ENCODE results near the gene GRK5. TPM values are rescaled to one million over a fixed set of nuclear protein-coding genes. Genes with fewer than 3 reads are reported as not detected.

GRK5 gene
- total RNA-seq, 1 donor from 2014 or later, result 163 TPM

DNA sequence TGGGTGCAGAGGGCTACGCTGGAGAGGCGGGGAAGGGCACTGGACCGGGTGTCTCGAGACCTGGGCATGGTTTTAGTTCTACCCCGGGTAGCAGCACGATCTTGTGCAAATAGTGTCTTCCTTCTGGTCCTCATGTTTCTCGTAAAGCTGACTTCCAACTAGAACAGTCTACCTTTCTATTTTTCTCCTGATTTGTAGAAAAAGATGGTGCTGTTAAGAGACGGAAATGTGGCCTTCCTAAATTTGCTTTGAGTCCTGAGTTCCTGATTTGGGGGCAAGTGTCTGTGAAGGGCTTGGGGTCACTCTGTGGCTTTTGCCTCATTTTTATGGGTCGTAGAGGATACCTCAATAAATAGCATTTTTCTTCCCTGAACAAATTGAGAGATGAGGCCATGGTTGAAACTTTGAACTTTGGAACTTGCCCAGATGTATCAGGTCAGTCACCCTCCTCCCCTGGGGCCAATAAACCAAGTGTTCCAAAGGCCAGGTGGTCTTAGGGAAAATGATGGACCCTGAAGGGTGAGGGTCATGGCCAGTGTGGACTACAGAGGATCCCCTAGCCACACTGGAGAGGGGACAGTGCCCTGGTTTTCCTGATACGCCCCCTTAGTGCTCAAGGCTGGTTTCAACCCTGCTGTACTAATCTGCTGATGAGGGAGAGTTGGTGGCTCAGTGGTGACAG is 45.2 kb downstream of the GRK5 start:
- peaks cover 60% of the 10 kb centered on the region for H3K4me1 Mint-ChIP-seq (ENCODE audit: unreplicated experiment)
- TF ChIP-seq, protein P1, sequence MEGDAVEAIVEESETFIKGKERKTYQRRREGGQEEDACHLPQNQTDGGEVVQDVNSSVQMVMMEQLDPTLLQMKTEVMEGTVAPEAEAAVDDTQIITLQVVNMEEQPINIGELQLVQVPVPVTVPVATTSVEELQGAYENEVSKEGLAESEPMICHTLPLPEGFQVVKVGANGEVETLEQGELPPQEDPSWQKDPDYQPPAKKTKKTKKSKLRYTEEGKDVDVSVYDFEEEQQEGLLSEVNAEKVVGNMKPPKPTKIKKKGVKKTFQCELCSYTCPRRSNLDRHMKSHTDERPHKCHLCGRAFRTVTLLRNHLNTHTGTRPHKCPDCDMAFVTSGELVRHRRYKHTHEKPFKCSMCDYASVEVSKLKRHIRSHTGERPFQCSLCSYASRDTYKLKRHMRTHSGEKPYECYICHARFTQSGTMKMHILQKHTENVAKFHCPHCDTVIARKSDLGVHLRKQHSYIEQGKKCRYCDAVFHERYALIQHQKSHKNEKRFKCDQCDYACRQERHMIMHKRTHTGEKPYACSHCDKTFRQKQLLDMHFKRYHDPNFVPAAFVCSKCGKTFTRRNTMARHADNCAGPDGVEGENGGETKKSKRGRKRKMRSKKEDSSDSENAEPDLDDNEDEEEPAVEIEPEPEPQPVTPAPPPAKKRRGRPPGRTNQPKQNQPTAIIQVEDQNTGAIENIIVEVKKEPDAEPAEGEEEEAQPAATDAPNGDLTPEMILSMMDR (IDR thresholded peaks at IDR 0.05; ENCODE audit: unreplicated experiment), result no peak
- H3K27ac Mint-ChIP-seq (ENCODE audit: unreplicated experiment), result peak overlapping the region; percentile 61
- H3K9me3 Mint-ChIP-seq (ENCODE audit: unreplicated experiment), result no peaks in the 10 kb centered on the region
- H3K27me3 Mint-ChIP-seq (ENCODE audit: unreplicated experiment), result peaks cover 10% of the 10 kb centered on the region
- peaks cover 19% of the 10 kb centered on the region for H3K36me3 Mint-ChIP-seq (ENCODE audit: low read depth, unreplicated experiment)
- H3K4me3 Mint-ChIP-seq (ENCODE audit: unreplicated experiment), result peak overlapping the region; percentile 70
- no peak for DNase-seq (ENCODE audit: low spot score)

DNA sequence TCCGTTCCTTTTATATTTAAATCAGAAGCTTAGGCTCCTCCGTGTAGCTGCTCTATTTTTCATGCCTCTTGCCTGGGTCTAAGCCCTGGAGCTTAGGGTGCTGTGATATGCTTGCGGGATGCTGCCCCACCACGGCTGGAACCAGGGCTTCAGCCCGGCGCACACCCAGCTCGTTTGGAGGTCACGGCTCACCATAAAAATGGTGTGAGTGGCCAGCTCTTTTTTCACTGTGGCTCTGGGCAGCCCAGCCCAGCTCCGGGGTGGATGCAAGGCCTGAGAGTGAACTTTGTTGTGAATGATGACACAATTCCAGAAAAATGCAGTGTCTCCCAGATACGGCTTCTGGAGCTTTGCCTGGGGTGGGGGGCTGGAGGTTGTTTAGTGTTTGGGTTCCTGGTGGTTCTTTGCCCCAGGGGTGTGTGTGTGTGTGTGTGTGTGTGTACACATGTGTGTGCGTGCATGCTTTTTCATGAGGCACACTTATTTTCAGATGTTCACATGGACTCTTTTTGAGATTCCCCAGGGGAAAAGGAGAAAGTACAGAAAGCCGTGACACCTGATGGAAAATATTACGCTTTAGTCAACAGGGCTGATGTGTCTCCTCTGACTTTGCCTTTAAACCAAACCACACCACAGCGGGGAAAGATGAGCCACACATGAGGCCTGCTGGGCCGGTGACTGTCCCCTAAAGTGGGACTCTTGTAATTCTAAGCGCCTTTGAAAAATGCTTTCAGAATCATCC is 46.2 kb downstream of the GRK5 start:
- Mint-ChIP-seq H3K9me3 (ENCODE audit: unreplicated experiment) (no peaks in the 10 kb centered on the region), H3K36me3 (ENCODE audit: low read depth, unreplicated experiment) (peaks cover 29% of the 10 kb centered on the region), H3K4me3 (ENCODE audit: unreplicated experiment) (no peak overlapping the region), H3K27me3 (ENCODE audit: unreplicated experiment) (peaks cover 12% of the 10 kb centered on the region), H3K27ac (ENCODE audit: unreplicated experiment) (peak overlapping the region; percentile 83), H3K4me1 (ENCODE audit: unreplicated experiment) (peaks cover 64% of the 10 kb centered on the region)
- no peak for DNase-seq (ENCODE audit: low spot score)
- TF ChIP-seq, protein P1 (IDR thresholded peaks at IDR 0.05; ENCODE audit: unreplicated experiment), result no peak

DNA sequence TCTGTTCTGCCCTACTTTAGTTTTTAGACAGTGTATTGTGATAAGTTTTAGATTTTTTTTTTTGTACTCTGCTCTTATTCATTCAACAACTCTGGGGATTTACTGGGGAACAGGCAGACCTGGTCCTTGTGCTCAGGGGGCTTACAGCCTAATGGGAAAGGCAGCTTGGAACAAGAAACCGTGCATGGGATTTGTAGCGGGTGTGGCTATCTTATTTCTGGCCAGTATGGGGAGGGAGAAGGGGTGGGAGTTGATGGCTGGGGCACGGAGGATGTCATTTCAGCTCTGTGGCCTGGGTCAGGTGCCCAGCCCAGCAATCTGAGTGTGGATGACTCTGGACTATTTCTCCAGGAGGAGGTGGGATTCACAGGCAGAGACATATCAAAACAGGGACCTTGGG is 47.0 kb downstream of the GRK5 start:
- TF ChIP-seq, protein P1 (IDR thresholded peaks at IDR 0.05; ENCODE audit: unreplicated experiment), result no peak
- Mint-ChIP-seq H3K4me3 (ENCODE audit: unreplicated experiment) (no peak overlapping the region), H3K36me3 (ENCODE audit: low read depth, unreplicated experiment) (peaks cover 31% of the 10 kb centered on the region), H3K4me1 (ENCODE audit: unreplicated experiment) (peaks cover 67% of the 10 kb centered on the region), H3K27me3 (ENCODE audit: unreplicated experiment) (peaks cover 13% of the 10 kb centered on the region), H3K9me3 (ENCODE audit: unreplicated experiment) (no peaks in the 10 kb centered on the region), H3K27ac (ENCODE audit: unreplicated experiment) (peak overlapping the region; percentile 70)
- DNase-seq (ENCODE audit: low spot score), result no peak

DNA sequence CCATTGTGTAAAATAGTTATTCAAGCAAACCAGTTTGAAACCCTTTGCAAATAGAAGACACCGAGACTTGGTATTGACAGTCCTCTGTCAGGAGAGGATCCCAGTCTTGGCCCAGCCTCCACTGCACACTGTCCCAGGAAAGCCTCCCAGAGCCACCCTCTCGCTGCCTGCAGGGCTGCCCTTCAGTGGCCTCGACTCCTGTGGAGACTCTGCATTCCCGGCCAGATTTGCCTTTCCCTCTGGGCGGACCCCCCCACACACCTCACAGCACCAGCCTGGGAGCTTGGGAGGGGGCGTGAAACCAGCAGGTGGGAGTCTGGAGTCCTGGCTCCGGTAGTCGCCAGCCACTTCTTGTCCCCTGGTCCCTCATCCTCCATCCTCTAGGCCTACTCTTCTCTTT is 48.7 kb downstream of the GRK5 start:
- TF ChIP-seq, protein P1 (IDR thresholded peaks at IDR 0.05; ENCODE audit: unreplicated experiment), result no peak
- no peak overlapping the region for H3K4me3 Mint-ChIP-seq (ENCODE audit: unreplicated experiment)
- peaks cover 56% of the 10 kb centered on the region for H3K4me1 Mint-ChIP-seq (ENCODE audit: unreplicated experiment)
- H3K9me3 Mint-ChIP-seq (ENCODE audit: unreplicated experiment), result no peaks in the 10 kb centered on the region
- no peak overlapping the region for H3K27ac Mint-ChIP-seq (ENCODE audit: unreplicated experiment)
- H3K27me3 Mint-ChIP-seq (ENCODE audit: unreplicated experiment), result peaks cover 14% of the 10 kb centered on the region
- H3K36me3 Mint-ChIP-seq (ENCODE audit: low read depth, unreplicated experiment), result peaks cover 37% of the 10 kb centered on the region
- DNase-seq (ENCODE audit: low spot score), result no peak

DNA sequence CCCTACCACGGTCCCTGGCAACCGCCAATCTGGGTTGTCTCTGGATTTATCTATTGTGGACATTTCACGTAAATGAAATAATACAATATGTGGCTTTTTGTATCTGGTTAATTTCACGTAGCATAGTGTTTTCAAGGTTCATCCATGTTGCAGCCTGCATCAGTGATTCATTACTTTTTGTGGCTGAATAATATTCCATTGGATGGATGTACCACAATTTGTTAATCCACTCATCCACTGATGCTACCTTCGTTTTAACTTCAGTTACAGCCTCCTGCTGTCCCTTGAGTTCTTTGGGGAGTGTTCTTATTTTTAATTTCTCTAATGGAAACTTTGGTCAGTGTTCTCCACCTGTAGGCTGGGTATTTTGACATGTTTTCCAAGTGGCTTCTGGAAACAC is 49.5 kb downstream of the GRK5 start:
- DNase-seq (ENCODE audit: low spot score), result no peak
- Mint-ChIP-seq H3K4me3 (ENCODE audit: unreplicated experiment) (no peak overlapping the region), H3K36me3 (ENCODE audit: low read depth, unreplicated experiment) (peaks cover 36% of the 10 kb centered on the region), H3K9me3 (ENCODE audit: unreplicated experiment) (no peaks in the 10 kb centered on the region), H3K27me3 (ENCODE audit: unreplicated experiment) (peaks cover 15% of the 10 kb centered on the region), H3K27ac (ENCODE audit: unreplicated experiment) (peak overlapping the region; percentile 36), H3K4me1 (ENCODE audit: unreplicated experiment) (peaks cover 52% of the 10 kb centered on the region)
- TF ChIP-seq, protein P1 (IDR thresholded peaks at IDR 0.05; ENCODE audit: unreplicated experiment), result no peak

All from endothelial cell (in vitro differentiated cells).